Activated gamma-delta T cell treated with Interleukin-2 at 50 U/mL for 16 hours (primary cell): Measurements from ENCODE around the gene ATP10A.

Source experiments
- DNase-seq: peaks from one replicate; pipeline ENCODE4 v3.0.0-alpha.2; 2020

Gene ATP10A

GRCh38 chr15:25715536-25716413 lies 147.4 kb downstream of the ATP10A start:
- DNase-seq = no peak

- DNase-seq = no peak
These were observed 148.6 kb downstream of the ATP10A start for GRCh38 chr15:25714538-25714840.

- DNase-seq = no peak
These were observed 149.2 kb downstream of the ATP10A start for GRCh38 chr15:25713736-25714537.

- no peak for DNase-seq
These were observed 150.2 kb downstream of the ATP10A start for GRCh38 chr15:25712961-25713355.

GRCh38 chr15:25712192-25712960 lies 150.8 kb downstream of the ATP10A start:
- DNase-seq = no peak

- DNase-seq = no peak
These were observed 151.4 kb downstream of the ATP10A start for GRCh38 chr15:25711691-25712090.

- DNase-seq = no peak
These were observed 152.0 kb downstream of the ATP10A start for GRCh38 chr15:25711164-25711563.

GRCh38 chr15:25710184-25710583 lies 152.9 kb downstream of the ATP10A start:
- peak; percentile 26 for DNase-seq

- DNase-seq = no peak
These were observed 153.5 kb downstream of the ATP10A start for GRCh38 chr15:25709437-25710159.

GRCh38 chr15:25708391-25708790 lies 154.7 kb downstream of the ATP10A start:
- DNase-seq = no peak

- DNase-seq = no peak
These were observed 155.3 kb downstream of the ATP10A start for GRCh38 chr15:25707656-25708365.

GRCh38 chr15:25706176-25706955 lies 156.8 kb downstream of the ATP10A start:
- DNase-seq = no peak

GRCh38 chr15:25705433-25706115 lies 157.6 kb downstream of the ATP10A start:
- DNase-seq = no peak

- no peak for DNase-seq
These were observed 159.4 kb downstream of the ATP10A start for GRCh38 chr15:25703726-25704125.

GRCh38 chr15:25701721-25702465 lies 161.2 kb downstream of the ATP10A start:
- no peak for DNase-seq

GRCh38 chr15:25700916-25701315 lies 162.2 kb downstream of the ATP10A start:
- DNase-seq = no peak

GRCh38 chr15:25697586-25697985 lies 165.5 kb downstream of the ATP10A start:
- DNase-seq = no peak

- no peak for DNase-seq
These were observed 167.0 kb downstream of the ATP10A start for GRCh38 chr15:25695875-25696760.

- no peak for DNase-seq
These were observed 168.3 kb downstream of the ATP10A start for GRCh38 chr15:25694823-25695312.
